GM03348 (cell line): ENCODE measurements around the gene TMEM14A.
"Not testable (repeated sequence)": the region's sequence is repeated elsewhere in the genome, so short reads cannot be mapped to it uniquely, and the experiment has no call there.

Source experiments
- DNase-seq: peaks from one replicate; pipeline ENCODE4 v3.0.0; 2012; ENCODE audit warnings: low spot score

Gene TMEM14A

GRCh38 chr6:52657870-52658269 is 13.0 kb upstream of the TMEM14A start:
- DNase-seq = no peak

- peak; percentile 52 for DNase-seq
Measured at GRCh38 chr6:52661551-52661950, 9.4 kb upstream of the TMEM14A start.

GRCh38 chr6:52662031-52662430 is 8.9 kb upstream of the TMEM14A start:
- DNase-seq = no peak

GRCh38 chr6:52663120-52663935 is 7.6 kb upstream of the TMEM14A start:
- peak; percentile 73 for DNase-seq

GRCh38 chr6:52663936-52664185 is 7.1 kb upstream of the TMEM14A start:
- no peak for DNase-seq

- peak; percentile 96 for DNase-seq
Measured at GRCh38 chr6:52664186-52664990, 6.5 kb upstream of the TMEM14A start.

- peak; percentile 15 for DNase-seq
Measured at GRCh38 chr6:52664991-52665686, 5.8 kb upstream of the TMEM14A start.

GRCh38 chr6:52666071-52666470 is 4.8 kb upstream of the TMEM14A start:
- no peak for DNase-seq

GRCh38 chr6:52666523-52666922 is 4.4 kb upstream of the TMEM14A start:
- DNase-seq = no peak

GRCh38 chr6:52667572-52667971 is 3.3 kb upstream of the TMEM14A start:
- no peak for DNase-seq

GRCh38 chr6:52671676-52672075 is 763 bp downstream of the TMEM14A start:
- no peak for DNase-seq

- DNase-seq = no peak
Measured at GRCh38 chr6:52672412-52673025, 1.6 kb downstream of the TMEM14A start.

GRCh38 chr6:52674666-52675065 is 3.8 kb downstream of the TMEM14A start:
- DNase-seq = no peak

- no peak for DNase-seq
Measured at GRCh38 chr6:52675372-52675771, 4.5 kb downstream of the TMEM14A start.

GRCh38 chr6:52676631-52677030 is 5.7 kb downstream of the TMEM14A start:
- not testable (repeated sequence) for DNase-seq

GRCh38 chr6:52681416-52681815 is 10.5 kb downstream of the TMEM14A start:
- no peak for DNase-seq

- no peak for DNase-seq
Measured at GRCh38 chr6:52686878-52687699, 16.2 kb downstream of the TMEM14A start.

- DNase-seq = no peak
Measured at GRCh38 chr6:52689857-52690256, 18.9 kb downstream of the TMEM14A start.

- DNase-seq = peak; percentile 20
Measured at GRCh38 chr6:52691718-52692117, 20.8 kb downstream of the TMEM14A start.

GRCh38 chr6:52693773-52694172 is 22.9 kb downstream of the TMEM14A start:
- no peak for DNase-seq

GRCh38 chr6:52694404-52694803 is 23.5 kb downstream of the TMEM14A start:
- no peak for DNase-seq

GRCh38 chr6:52696418-52696817 is 25.5 kb downstream of the TMEM14A start:
- DNase-seq = no peak
